Stimulated activated CD8-positive, alpha-beta memory T cell treated with anti-CD3 and anti-CD28 coated beads, Interleukin-15, amount 100 ng/mL, for 1 hour (primary cell): ENCODE measurements around the gene ASB13.

Experiments
- DNase-seq: peaks from one replicate; pipeline ENCODE4 v3.0.0-alpha.2; 2020; ENCODE audit warnings: low read depth

ASB13 gene

GRCh38 chr10:5666008-5666840 lies at the start of gene ASB13:
ASB13 (minus strand) TSS chr10:5666595; CDS start chr10:5666551, 44 bp downstream.
- DNase-seq: no peak

GRCh38 chr10:5711642-5712041 lies 45.2 kb upstream of the ASB13 start:
- DNase-seq: no peak

GRCh38 chr10:5710859-5711258 lies 44.5 kb upstream of the ASB13 start:
- no peak for DNase-seq

- DNase-seq: no peak
These were observed 43.5 kb upstream of the ASB13 start for GRCh38 chr10:5709865-5710264.

GRCh38 chr10:5708356-5708755 lies 42.0 kb upstream of the ASB13 start:
- no peak for DNase-seq

GRCh38 chr10:5698062-5698461 lies 31.7 kb upstream of the ASB13 start:
- DNase-seq: no peak

- DNase-seq: no peak
These were observed 30.9 kb upstream of the ASB13 start for GRCh38 chr10:5697342-5697741.

- DNase-seq: no peak
These were observed 28.2 kb upstream of the ASB13 start for GRCh38 chr10:5694573-5694972.

- DNase-seq: peak; percentile 13
These were observed 26.3 kb upstream of the ASB13 start for GRCh38 chr10:5692461-5693358.

GRCh38 chr10:5691786-5692185 lies 25.4 kb upstream of the ASB13 start:
- no peak for DNase-seq

GRCh38 chr10:5688587-5688986 lies 22.2 kb upstream of the ASB13 start:
- no peak for DNase-seq

GRCh38 chr10:5685764-5686240 lies 19.4 kb upstream of the ASB13 start:
- no peak for DNase-seq

- DNase-seq: peak; percentile 30
These were observed 18.8 kb upstream of the ASB13 start for GRCh38 chr10:5684971-5685763.

- DNase-seq: peak; percentile 90
These were observed 18.0 kb upstream of the ASB13 start, which contains the start of gene TASOR2 for GRCh38 chr10:5684318-5684970. TASOR2 (plus strand) TSS chr10:5684838; CDS start chr10:5720643, 35,805 bp downstream.

- DNase-seq: no peak
These were observed 16.7 kb upstream of the ASB13 start for GRCh38 chr10:5683065-5683464.

GRCh38 chr10:5681930-5682329 lies 15.5 kb upstream of the ASB13 start:
- DNase-seq: no peak

- no peak for DNase-seq
These were observed 13.2 kb upstream of the ASB13 start for GRCh38 chr10:5679606-5680005.

- no peak for DNase-seq
These were observed 12.6 kb upstream of the ASB13 start for GRCh38 chr10:5679037-5679435.

GRCh38 chr10:5678397-5679036 lies 12.1 kb upstream of the ASB13 start:
- no peak for DNase-seq

GRCh38 chr10:5670662-5671375 lies 4.4 kb upstream of the ASB13 start:
- no peak for DNase-seq
